ENCODE measurements around the gene RNF220. TPM values are rescaled to one million over a fixed set of nuclear protein-coding genes. Genes with fewer than 3 reads are reported as not detected.

Gene RNF220
- polyA plus RNA-seq, 1 of the 3 experiments (the other 2 are of a cell fraction): 83.7 TPM

- H3F3A ChIP-seq (replicated peaks; ENCODE audit: insufficient read depth): no peaks in the 10 kb centered on the region
- no peak overlapping the region for H3K4me3 ChIP-seq (ENCODE audit: low read depth in 2 of 2, low read length in 1 of 2)
- no peaks in the 10 kb centered on the region for H3K9me3 ChIP-seq
- no peak for DNase-seq
- no peak overlapping the region for H3K9ac ChIP-seq
- peaks cover 57% of the 10 kb centered on the region for H3K27me3 ChIP-seq (ENCODE audit: insufficient read depth)
- H2AFZ ChIP-seq (ENCODE audit: low read depth): no peak overlapping the region
- ChIA-PET POLR2A (interaction anchor here (0.8 kb wide), 1 partner anchor 19 kb away, joined by 3 read pairs; no protein-coding TSS in a partner anchor), CTCF (interaction anchor here (0.9 to 1.0 kb wide), 2 partner anchors 33 to 99 kb away, joined by 3 to 5 read pairs; no protein-coding TSS in a partner anchor)
- peaks cover 0 to 4% of the 10 kb centered on the region in 2 experiments; a peak in 1 of 4 replicates for H3K4me1 ChIP-seq (ENCODE audit: control insufficient read depth in 1 of 2, insufficient read depth in 2 of 2, low read depth in 1 of 2, low read length in 1 of 2)
- 36% methylated on average over 4 of the region's 6 CpGs for WGBS (ENCODE audit: low lambda C conversion rate)
- H3K9me2 ChIP-seq: no peaks in the 10 kb centered on the region
- no peak for TF ChIP-seq RXRA (IDR thresholded peaks at IDR 0.05; ENCODE audit: borderline replicate concordance, low read depth)
- no peak for TF ChIP-seq POLR2AphosphoS5 (IDR thresholded peaks at IDR 0.05; ENCODE audit: low read depth, low read length)
- TF ChIP-seq IRF3 (IDR thresholded peaks at IDR 0.05; ENCODE audit: low read depth, low read length): no peak
- no peak overlapping the region for H3K27ac ChIP-seq (ENCODE audit: low read depth in 2 of 2, low read length in 1 of 2)
- no peak overlapping the region for H3K4me2 ChIP-seq
- no peaks in the 10 kb centered on the region for H3K79me2 ChIP-seq (ENCODE audit: insufficient read depth)
- no peaks in the 10 kb centered on the region for H4K20me1 ChIP-seq (ENCODE audit: insufficient read depth)
- no peaks in the 10 kb centered on the region for H3K36me3 ChIP-seq (replicated peaks in 1 of 2; ENCODE audit: control insufficient read depth in 1 of 2, insufficient read depth in 2 of 2, low read length in 1 of 2)
Measured at GRCh38 chr1:44496541-44497171, 91.6 kb downstream of the RNF220 start.

- H3K4me1 ChIP-seq (ENCODE audit: control insufficient read depth in 1 of 2, insufficient read depth in 2 of 2, low read depth in 1 of 2, low read length in 1 of 2): peaks cover 0 to 4% of the 10 kb centered on the region in 2 experiments; a peak in 1 of 4 replicates
- no peak overlapping the region for H3K4me2 ChIP-seq
- no peaks in the 10 kb centered on the region for H3K36me3 ChIP-seq (replicated peaks in 1 of 2; ENCODE audit: control insufficient read depth in 1 of 2, insufficient read depth in 2 of 2, low read length in 1 of 2)
- H3K9me2 ChIP-seq: no peaks in the 10 kb centered on the region
- peaks cover 56% of the 10 kb centered on the region for H3K27me3 ChIP-seq (ENCODE audit: insufficient read depth)
- H3K9me3 ChIP-seq: no peaks in the 10 kb centered on the region
- CTCF ChIA-PET: no interaction called here
- 43% methylated on average over 11 of the region's 12 CpGs for WGBS (ENCODE audit: low lambda C conversion rate)
- H3K9ac ChIP-seq: no peak overlapping the region
- POLR2A ChIA-PET: no interaction called here
- no peaks in the 10 kb centered on the region for H4K20me1 ChIP-seq (ENCODE audit: insufficient read depth)
- H2AFZ ChIP-seq (ENCODE audit: low read depth): no peak overlapping the region
- no peaks in the 10 kb centered on the region for H3F3A ChIP-seq (replicated peaks; ENCODE audit: insufficient read depth)
- H3K27ac ChIP-seq (ENCODE audit: low read depth in 2 of 2, low read length in 1 of 2): no peak overlapping the region
- no peak overlapping the region for H3K4me3 ChIP-seq (ENCODE audit: low read depth in 2 of 2, low read length in 1 of 2)
- DNase-seq: no peak
- H3K79me2 ChIP-seq (ENCODE audit: insufficient read depth): no peaks in the 10 kb centered on the region
- TF ChIP-seq RCOR1 (IDR thresholded peaks at IDR 0.05; ENCODE audit: low read length): no peak
- no peak for TF ChIP-seq IRF3 (IDR thresholded peaks at IDR 0.05; ENCODE audit: low read depth, low read length)
- TF ChIP-seq RFX5 (IDR thresholded peaks at IDR 0.05; ENCODE audit: low read length): no peak
- TF ChIP-seq MEF2A (IDR thresholded peaks at IDR 0.05; ENCODE audit: borderline replicate concordance, low read depth): no peak
- TF ChIP-seq USF1 (IDR thresholded peaks at IDR 0.05; ENCODE audit: borderline replicate concordance, low read depth): no peak
- no peak for TF ChIP-seq SIN3A (IDR thresholded peaks at IDR 0.05; ENCODE audit: borderline replicate concordance, low read depth, low read length)
- no peak for TF ChIP-seq MXI1 (IDR thresholded peaks at IDR 0.05; ENCODE audit: low read depth, low read length)
- TF ChIP-seq GABPA (IDR thresholded peaks at IDR 0.05; ENCODE audit: low read depth): no peak
- no peak for TF ChIP-seq ZBTB33 (IDR thresholded peaks at IDR 0.05; ENCODE audit: borderline replicate concordance, low read depth)
- no peak for TF ChIP-seq EZH2phosphoT487 (IDR thresholded peaks at IDR 0.05; ENCODE audit: borderline replicate concordance, low read depth)
- no peak for TF ChIP-seq REST (IDR thresholded peaks at IDR 0.05; ENCODE audit: low read depth, low read length)
- TF ChIP-seq GATA2 (CRISPR knock-in tag; IDR thresholded peaks at IDR 0.05): no peak
Measured at GRCh38 chr1:44497422-44498170, 92.5 kb downstream of the RNF220 start.

Measured in SK-N-SH (cell line).